PC-9 (cell line): ENCODE results near the gene S100A14. TPM values are rescaled to one million over a fixed set of nuclear protein-coding genes. Genes with fewer than 3 reads are reported as not detected.

Experiments used
- BruUV-seq: library from RNA; stranded (reverse); fragments of 400-500 nt; replicated peaks from 2 replicates; lab custom pipeline; 2021; lab: Mats Ljungman, UMichigan
- CTCF ChIA-PET: fragments of 300-600 bp; sonication (Branson Sonifier 250); formaldehyde crosslinking; loops from one replicate; lab custom pipeline; 2022; ENCODE audit warnings: antibody characterized with exemption; lab: Charles Lee
- POLR2A ChIA-PET: fragments of 300-600 bp; sonication (Branson Sonifier 250); formaldehyde crosslinking; loops from one replicate; lab custom pipeline; 2022; ENCODE audit warnings: antibody characterized with exemption; ENCODE audit not compliant: unreplicated experiment; lab: Charles Lee
- DNase-seq, 2 experiments: peaks; one replicate each; pipeline versions ENCODE4 v3.0.0 to v3.0.0-alpha.2; 2015 to 2022; ENCODE audit warnings: mixed read lengths in 1 of 2
- H2AFZ ChIP-seq: fragments of 200-600 bp; sonication (generic); 2 replicates; pipeline ENCODE4 v1.8.1; 2017; ENCODE audit warnings: antibody characterized with exemption
- H3F3A ChIP-seq: fragments of 200-600 bp; sonication (generic); 2 replicates; pipeline ENCODE4 v1.8.1; 2017; ENCODE audit warnings: antibody characterized with exemption, mild to moderate bottlenecking, low read depth; ENCODE audit not compliant: insufficient read depth
- H3K27ac ChIP-seq: fragments of 200-600 bp; sonication (generic); 2 replicates; pipeline ENCODE4 v1.6.1; 2016; ENCODE audit warnings: mixed run types
- H3K27me3 ChIP-seq: fragments of 200-600 bp; sonication (generic); 2 replicates; pipeline ENCODE4 v1.6.1; 2016; ENCODE audit warnings: low read depth, mixed run types; ENCODE audit not compliant: insufficient read depth
- H3K36me3 ChIP-seq: fragments of 200-600 bp; sonication (generic); 2 replicates; pipeline ENCODE4 v1.6.1; 2016; ENCODE audit warnings: low read depth, mixed run types
- H3K4me1 ChIP-seq: fragments of 200-600 bp; sonication (generic); replicated peaks from 2 replicates; pipeline ENCODE4 v1.6.1; 2016; ENCODE audit warnings: mixed run types; ENCODE audit not compliant: insufficient read depth
- H3K4me2 ChIP-seq: fragments of 200-600 bp; sonication (generic); 2 replicates; pipeline ENCODE4 v1.6.1; 2017; ENCODE audit warnings: mixed run types
- H3K4me3 ChIP-seq: fragments of 200-600 bp; sonication (generic); 2 replicates; pipeline ENCODE4 v1.6.1; 2016; ENCODE audit warnings: mixed run types
- H3K79me2 ChIP-seq: fragments of 200-600 bp; sonication (generic); 2 replicates; pipeline ENCODE4 v1.6.1; 2017; ENCODE audit warnings: low read depth, mixed run types
- H3K9me2 ChIP-seq: fragments of 200-600 bp; sonication (generic); 2 replicates; pipeline ENCODE4 v1.8.1; 2017; ENCODE audit warnings: mild to moderate bottlenecking; ENCODE audit not compliant: insufficient read depth
- H3K9me3 ChIP-seq: fragments of 200-600 bp; sonication (generic); 2 replicates; pipeline ENCODE4 v1.8.1; 2016; ENCODE audit warnings: low read depth; ENCODE audit not compliant: insufficient read depth
- H4K20me1 ChIP-seq: fragments of 200-600 bp; sonication (generic); 2 replicates; pipeline ENCODE4 v1.8.1; 2017; ENCODE audit not compliant: insufficient read depth
- EZH2 ChIP-seq: fragments of 200-600 bp; sonication (generic); IDR thresholded peaks from 2 replicates; pipeline ENCODE4 v1.8.0; 2017; ENCODE audit warnings: antibody characterized with exemption, low read depth
- intact Hi-C: fragments of 100-400 bp; cut with micrococcal nuclease; formaldehyde crosslinking; loops from one replicate; pipeline ENCODE4 v1.10.0; 2022; ENCODE audit not compliant: unreplicated experiment
- total RNA-seq: library from RNA; stranded (reverse); gene quantifications from 2 replicates; pipeline ENCODE4 v1.2.3, GENCODE V29; 2021
- TF ChIP-seq, protein P1 (sequence below): fragments of 200-600 bp; sonication (generic); conservative IDR thresholded peaks from 2 replicates; pipeline ENCODE4 v1.6.1; 2017; ENCODE audit warnings: mixed run types, antibody characterized with exemption, mild to moderate bottlenecking, moderate library complexity

Gene S100A14
- total RNA-seq, 1 experiment from 2014 or later, result 411 TPM

GRCh38 chr1:153607381-153607780 lies 8.7 kb downstream of the S100A14 start:
- Histone ChIP-seq H3K79me2 (peaks cover 43% of the 10 kb centered on the region), H3K27me3 (no peaks in the 10 kb centered on the region), H3K4me3 (peak overlapping the region; percentile 56; the same call in 1 of the 2 replicates), H4K20me1 (no peaks in the 10 kb centered on the region), H3K27ac (peak overlapping the region; percentile 96), H3K4me2 (peak overlapping the region; percentile 84), H3F3A (peaks cover 70% of the 10 kb centered on the region), H2AFZ (no peak overlapping the region), H3K9me3 (no peaks in the 10 kb centered on the region), H3K36me3 (peaks cover 23% of the 10 kb centered on the region), H3K9me2 (no peaks in the 10 kb centered on the region), H3K4me1 (peaks cover 45% of the 10 kb centered on the region)
- no TSS peak for BruUV-seq
- ChIA-PET POLR2A (interaction anchor here (0.6 kb wide), 1 partner anchor 28 kb away, joined by 7 read pairs; no protein-coding TSS in a partner anchor), CTCF (interaction anchor here (0.7 to 1.3 kb wide), 3 partner anchors 27 to 97 kb away, joined by 3 to 4 read pairs (median 3); partner anchors contain the start of gene CHTOP)
- DNase-seq, result no peak
- no peak for TF ChIP-seq EZH2
- TF ChIP-seq, protein P1, sequence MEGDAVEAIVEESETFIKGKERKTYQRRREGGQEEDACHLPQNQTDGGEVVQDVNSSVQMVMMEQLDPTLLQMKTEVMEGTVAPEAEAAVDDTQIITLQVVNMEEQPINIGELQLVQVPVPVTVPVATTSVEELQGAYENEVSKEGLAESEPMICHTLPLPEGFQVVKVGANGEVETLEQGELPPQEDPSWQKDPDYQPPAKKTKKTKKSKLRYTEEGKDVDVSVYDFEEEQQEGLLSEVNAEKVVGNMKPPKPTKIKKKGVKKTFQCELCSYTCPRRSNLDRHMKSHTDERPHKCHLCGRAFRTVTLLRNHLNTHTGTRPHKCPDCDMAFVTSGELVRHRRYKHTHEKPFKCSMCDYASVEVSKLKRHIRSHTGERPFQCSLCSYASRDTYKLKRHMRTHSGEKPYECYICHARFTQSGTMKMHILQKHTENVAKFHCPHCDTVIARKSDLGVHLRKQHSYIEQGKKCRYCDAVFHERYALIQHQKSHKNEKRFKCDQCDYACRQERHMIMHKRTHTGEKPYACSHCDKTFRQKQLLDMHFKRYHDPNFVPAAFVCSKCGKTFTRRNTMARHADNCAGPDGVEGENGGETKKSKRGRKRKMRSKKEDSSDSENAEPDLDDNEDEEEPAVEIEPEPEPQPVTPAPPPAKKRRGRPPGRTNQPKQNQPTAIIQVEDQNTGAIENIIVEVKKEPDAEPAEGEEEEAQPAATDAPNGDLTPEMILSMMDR, result no peak
- intact Hi-C loops, result no loop called here

DNA sequence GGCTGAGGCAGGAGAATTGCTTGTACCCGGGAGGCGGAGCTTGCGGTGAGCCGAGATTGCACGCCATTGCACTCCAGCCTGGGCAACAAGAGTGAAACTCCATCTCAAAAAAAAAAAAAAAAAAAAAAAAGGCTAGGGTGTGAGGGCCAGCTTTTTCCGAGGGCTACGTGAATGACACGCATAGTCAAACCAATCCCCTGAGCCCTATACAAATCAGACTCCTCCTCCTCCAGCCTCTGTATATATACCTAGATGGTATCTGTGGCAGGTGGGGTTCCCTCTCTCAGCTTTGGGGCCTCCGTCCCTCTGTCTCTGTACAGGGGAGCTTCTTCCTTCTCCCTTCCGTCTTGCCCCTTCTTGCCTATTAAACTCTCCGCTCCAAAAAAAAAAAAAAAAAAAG lies 9.9 kb downstream of the S100A14 start:
- Histone ChIP-seq H3K4me2 (no peak overlapping the region), H4K20me1 (no peaks in the 10 kb centered on the region), H3K9me2 (no peaks in the 10 kb centered on the region), H3K4me1 (peaks cover 57% of the 10 kb centered on the region), H3K4me3 (no peak overlapping the region), H3K36me3 (peaks cover 23% of the 10 kb centered on the region), H3K9me3 (no peaks in the 10 kb centered on the region), H2AFZ (no peak overlapping the region), H3F3A (peaks cover 67% of the 10 kb centered on the region), H3K79me2 (peaks cover 32% of the 10 kb centered on the region), H3K27ac (no peak overlapping the region), H3K27me3 (no peaks in the 10 kb centered on the region)
- BruUV-seq, result no TSS peak
- CTCF ChIA-PET, result interaction anchor here (1.2 kb wide), 1 partner anchor 9 kb away, joined by 3 read pairs; no protein-coding TSS in a partner anchor
- DNase-seq, result no peak
- TF ChIP-seq, protein P1, result no peak
- no peak for TF ChIP-seq EZH2
- intact Hi-C loops, result no loop called here
- POLR2A ChIA-PET, result no interaction called here

DNA sequence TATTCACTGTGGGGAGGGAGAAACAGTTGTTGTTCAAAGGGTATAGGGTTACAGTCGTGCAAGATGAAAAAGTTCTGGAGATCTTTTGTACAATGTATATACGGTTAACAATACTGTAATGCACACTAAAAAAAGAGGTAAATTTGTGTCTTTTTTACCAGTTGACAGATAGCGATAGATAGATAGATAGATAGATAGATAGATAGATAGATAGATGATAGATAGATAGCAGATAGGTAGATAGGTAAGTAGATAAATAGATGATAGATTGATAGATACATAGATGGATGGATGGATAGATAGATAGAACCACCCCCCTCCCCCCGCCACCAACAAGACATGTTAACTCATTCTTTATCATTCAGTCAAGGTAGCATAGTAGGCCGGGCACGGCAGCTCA lies 13.4 kb downstream of the S100A14 start:
- H3K36me3 ChIP-seq, result peaks cover 19% of the 10 kb centered on the region
- no peaks in the 10 kb centered on the region for H3K9me3 ChIP-seq
- peaks cover 13% of the 10 kb centered on the region for H3K79me2 ChIP-seq
- H3K27me3 ChIP-seq, result no peaks in the 10 kb centered on the region
- no peak overlapping the region for H3K27ac ChIP-seq
- intact Hi-C loops, result no loop called here
- DNase-seq, result no peak
- no peaks in the 10 kb centered on the region for H3K9me2 ChIP-seq
- no TSS peak for BruUV-seq
- H4K20me1 ChIP-seq, result no peaks in the 10 kb centered on the region
- no peak overlapping the region for H3K4me2 ChIP-seq
- H3K4me3 ChIP-seq, result no peak overlapping the region
- ChIA-PET POLR2A (no interaction called here), CTCF (interaction anchor here (0.7 kb wide), 1 partner anchor 69 kb away, joined by 7 read pairs; no protein-coding TSS in a partner anchor)
- H3F3A ChIP-seq, result peaks cover 58% of the 10 kb centered on the region; the same call in 1 of the 2 replicates
- TF ChIP-seq, protein P1, result no peak
- no peak for TF ChIP-seq EZH2
- peaks cover 37% of the 10 kb centered on the region for H3K4me1 ChIP-seq
- no peak overlapping the region for H2AFZ ChIP-seq
